ENCODE measurements around the gene IGHMBP2.
"Not testable (repeated sequence)": the region's sequence is repeated elsewhere in the genome, so short reads cannot be mapped to it uniquely, and the experiment has no call there.

IGHMBP2 gene

DNA sequence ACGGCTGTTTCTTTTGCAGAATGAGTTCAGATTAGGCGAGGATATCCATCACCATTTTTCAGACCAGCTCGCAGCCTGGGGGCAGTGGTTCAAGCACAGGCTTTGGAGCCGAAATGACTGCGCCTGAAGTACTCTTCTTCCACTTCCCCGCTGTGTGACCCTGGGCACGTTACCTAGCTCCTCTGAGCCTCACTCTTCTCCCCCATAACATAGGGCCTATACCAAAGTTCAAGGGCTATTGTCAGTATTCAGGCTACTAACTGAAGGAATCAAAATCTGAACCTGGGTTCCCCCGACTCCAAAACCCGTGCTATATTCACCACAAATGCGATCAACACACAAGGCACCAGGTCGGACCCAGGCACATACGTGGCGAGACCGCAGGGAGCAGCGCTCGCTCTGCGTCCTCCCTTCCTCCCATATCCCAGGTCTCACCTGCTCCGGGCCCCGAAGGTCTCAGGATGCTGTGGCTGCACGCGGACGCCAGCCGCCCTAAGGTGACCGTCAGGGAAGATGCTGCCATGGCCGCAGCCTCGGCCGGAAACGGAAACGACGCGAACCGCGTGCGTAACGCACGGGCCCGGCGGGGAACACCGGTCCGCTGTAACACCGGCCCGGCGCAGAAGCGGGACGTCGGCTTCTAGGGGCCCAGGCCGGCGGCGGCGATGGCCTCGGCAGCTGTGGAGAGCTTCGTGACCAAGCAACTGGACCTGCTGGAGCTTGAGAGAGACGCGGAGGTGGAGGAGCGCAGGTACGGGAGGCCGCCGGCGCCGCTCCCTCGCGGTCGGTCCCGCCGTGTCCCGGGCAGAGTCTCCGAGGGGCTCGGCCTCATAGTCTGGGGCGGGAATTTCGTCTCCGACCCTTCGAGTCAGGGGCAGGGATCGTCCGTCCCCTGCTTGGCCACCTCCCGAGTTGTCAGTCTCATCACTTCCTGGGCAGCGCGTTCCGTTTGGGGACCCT is at the start of gene IGHMBP2, which contains the start of gene MRPL21:
Gene IGHMBP2 (plus strand): TSS at position 604 of the 960 bp plus-strand sequence. CDS start 62 bp downstream, at position 666.
Gene MRPL21 (minus strand): TSS at position 545 of the 960 bp plus-strand sequence. CDS start 22 bp downstream, at position 523.
- peak; percentile 91 to 96 (median 96) for DNase-seq

DNA sequence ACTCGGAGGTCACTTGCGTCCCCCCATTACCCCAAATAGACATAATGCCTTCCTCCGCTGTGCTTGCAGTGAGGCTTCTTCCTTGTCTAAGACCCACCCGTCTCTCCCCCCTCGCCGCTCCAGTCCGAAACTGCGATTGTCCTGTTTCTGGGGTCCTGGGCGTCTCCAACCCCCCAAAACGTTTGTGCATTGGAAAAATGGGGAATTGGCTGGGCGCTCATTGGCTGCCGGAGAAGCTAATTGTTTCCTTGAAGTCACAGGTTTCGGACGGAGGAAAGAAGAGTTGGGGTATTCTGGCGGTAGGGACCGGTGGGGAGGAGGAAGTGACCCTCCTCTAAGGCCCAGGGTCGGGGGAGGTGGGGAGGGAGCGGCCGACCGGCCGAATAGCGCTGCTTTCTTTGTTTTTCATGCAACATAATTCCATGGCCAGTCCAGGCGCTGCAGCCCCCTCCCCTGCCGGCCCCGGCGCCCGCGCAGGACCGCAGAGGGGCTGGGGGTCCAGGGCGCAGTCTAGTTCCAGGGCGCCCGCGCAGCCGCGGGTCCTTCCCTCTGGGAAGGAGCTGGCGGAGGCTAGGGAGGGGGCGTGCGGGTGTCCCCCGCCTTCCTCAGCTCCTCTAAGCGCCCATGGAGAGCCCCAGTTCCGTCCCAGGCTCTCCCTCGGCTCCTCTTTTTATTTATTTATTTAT is 49.3 kb upstream of the IGHMBP2 start:
- DNase-seq = peak in 1 of 3 donors; percentile 36

DNA sequence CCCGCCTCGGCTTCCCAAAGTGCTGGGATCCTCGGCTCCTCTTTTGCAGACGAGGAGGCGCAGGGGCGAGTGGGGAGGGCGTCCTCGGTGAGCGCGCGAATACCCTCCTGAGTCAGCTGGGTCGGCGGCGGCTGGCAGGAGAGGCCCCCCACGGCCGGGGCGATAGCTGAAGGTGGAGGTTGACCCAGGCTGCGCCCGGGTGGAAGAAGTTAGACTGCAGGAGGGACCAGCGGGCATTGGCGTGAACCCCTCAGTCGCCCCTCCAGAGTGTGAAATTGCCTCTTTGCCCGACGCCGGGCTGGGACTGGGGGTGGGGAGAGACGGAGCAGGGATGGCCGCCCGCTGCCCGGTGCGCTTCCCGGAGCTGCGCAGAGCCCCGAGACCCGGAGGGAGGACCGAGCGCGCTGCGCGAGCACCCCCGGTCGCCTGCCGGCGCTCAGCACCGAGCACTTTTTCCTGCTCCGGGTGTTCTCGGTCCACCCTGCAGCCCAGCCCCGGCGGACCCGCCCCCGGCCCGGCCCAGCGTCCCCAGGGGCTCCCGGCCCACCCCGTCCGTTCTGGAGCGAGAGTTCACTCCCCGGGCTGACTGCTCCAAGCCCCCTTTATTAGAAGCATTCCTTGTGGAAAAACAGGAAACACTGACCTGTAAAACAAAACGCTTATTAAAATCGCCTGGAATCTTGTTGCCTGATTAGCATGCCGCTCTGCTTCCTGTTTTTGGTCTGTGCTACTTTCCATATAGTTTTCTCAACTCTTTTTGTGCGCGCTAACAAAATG is 48.3 kb upstream of the IGHMBP2 start:
- peak; percentile 52 to 78 (median 58) for DNase-seq

DNA sequence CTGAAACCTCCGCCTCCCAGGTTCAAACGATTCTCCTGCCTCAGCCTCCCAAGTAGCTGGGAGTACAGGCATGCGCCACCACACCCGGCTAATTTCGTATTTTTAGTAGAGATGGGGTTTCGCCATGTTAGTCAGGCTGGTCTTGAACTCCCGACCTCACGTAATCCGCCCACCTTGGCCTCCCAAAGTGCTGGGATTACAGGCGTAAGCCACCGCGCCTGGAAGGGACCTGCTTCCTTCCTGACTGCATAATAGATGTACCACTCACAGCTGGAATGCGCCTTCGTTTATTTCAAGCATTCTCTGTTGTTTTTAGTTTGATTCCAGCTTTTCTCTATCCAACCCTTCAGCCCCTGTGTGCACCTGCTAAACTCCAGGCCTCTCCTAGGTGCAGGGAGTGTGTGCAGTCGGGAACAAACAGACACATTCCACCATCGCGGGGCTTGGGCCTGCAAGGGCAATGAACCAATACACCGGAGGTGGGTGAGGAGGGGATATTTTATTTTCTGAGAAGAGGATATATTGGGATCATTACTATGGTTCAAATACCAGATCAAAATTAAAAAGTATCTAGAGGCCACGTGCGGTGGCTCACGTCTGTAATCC is 47.2 kb upstream of the IGHMBP2 start:
- DNase-seq = not testable (repeated sequence)

DNA sequence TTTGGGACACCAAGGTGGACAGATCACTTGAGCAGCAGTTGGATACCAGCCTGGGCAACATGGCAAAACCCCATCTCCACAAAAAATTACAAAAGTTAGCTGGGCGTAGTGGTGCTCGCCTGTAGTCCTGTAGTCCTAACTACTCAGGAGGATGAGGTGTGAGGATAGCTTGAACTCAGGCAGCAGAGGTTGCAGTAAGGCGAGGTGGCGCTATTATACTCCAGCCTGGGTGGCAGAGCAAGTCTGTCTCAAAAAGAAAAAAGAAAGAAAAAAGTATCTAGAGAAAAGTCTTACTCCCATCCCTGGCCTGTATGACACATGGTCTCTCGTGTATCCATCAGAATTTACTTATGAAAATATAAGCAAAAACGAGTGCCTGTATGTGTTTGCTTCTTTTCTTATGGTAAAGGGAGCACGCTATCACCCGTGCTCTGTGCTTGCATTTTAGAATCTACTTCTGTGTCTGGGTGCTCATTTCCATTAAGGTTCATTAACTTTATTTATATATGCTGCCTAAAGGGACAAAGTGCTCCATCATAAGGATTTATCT is 46.6 kb upstream of the IGHMBP2 start:
- DNase-seq = no peak

DNA sequence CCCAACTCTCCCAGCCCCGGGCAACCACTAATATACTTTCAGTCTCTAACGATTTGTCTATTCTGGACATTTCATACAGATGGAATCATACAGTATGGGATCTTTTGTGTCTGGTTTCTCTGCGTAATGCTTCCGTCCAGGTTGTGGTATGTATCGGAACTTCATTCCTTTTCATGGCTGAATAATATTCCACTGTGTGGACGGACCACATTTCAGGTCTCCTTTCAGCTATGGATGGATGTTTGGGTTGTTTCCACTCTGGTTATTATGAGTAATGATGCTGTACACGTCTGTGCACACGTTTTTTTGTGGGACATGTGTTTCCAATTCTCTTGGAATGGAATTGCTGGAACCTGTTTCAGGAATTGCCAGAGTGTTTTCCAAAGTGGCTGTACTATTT is 44.6 kb upstream of the IGHMBP2 start:
- DNase-seq = no peak

DNA sequence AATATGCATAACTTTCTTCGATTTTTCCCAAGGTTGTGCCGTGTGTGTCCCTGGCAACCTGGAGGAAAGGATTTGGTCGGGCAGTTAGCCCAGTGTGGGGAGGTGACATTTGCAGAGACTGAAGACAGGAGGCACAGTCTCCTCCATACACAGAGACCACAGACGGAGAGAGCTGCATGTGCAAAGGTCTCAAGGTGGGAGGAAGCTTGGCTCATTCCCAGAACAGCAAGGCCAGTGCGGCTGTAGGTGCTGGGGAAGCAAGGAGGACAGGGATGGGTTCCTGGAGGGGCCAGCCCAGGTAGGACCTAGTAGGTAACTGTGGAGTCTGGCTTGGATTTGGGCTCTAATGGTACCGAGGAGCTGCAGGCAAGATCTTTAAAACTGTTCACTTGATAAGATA is 41.3 kb upstream of the IGHMBP2 start:
- DNase-seq = no peak

DNA sequence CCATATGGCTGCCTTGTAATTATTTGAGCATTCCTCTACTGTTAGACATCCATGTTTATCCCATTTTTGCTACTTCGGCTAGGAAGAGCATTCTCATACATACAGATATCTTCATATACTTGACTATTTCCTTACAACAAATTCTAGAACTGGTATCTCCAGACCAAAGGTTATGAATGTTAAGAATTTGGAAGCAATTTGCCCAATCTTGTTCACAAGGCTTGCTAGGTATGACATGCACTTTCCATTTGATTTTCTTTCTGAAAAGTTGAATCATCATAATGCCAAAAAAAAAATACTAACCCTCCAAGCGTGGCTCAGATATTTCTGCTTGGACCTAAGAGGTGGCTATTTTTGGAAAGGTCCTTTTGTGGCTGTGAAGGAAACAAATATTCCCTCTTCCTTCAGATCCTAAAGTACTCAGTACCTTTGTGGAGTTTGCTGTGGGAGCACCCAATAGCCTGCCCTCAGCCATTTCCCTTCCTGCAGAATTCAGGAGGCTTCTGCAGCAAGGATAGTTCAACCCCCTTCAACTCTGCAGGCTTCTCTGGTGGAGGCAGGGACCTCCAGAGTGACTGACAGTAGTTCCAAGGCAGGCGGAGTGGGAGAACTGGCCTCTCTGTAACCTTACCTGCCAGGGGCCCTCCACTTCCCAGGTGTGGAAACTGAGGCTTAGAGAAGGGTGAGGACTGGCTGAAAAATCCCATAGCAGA is 40.0 kb upstream of the IGHMBP2 start:
- DNase-seq = no peak

DNA sequence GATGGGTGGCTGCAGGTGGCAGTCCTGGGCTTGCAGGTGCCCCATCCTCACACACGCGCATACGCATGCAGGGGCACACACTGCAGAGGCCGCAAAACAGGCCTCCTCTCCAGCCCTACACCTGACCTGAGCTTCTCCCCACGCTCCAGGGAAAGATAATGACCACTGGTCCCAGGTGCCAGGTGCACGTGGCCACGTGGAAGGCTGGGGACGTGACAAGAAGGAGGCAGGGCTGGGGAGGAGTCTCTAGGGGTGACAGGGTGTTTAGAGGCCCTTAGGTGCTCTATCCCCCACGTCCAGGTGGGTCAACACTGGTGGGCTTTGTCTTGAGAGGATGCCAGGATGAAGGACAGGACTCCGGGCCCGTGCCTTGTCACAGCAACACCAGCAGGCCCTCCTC is 38.5 kb upstream of the IGHMBP2 start:
- DNase-seq = no peak

DNA sequence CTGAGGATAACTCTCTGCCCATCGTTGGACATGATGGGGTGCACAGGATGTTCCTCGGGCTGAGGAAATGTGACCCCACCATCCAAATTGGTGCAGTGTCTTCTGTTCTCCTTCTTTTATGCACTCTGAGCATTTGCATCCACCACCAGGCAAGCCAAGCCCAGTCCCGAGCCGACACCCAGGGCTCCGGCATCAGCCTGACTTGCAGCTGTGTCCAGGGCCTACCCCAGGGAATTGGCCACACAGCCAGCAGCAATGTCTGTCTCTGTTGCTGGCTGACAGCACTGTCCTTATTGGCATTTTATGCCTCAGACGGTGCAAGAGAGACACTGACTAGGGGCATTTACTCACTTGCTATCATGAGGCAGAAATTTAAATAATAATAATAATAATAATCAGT is 36.6 kb upstream of the IGHMBP2 start:
- DNase-seq = no peak

DNA sequence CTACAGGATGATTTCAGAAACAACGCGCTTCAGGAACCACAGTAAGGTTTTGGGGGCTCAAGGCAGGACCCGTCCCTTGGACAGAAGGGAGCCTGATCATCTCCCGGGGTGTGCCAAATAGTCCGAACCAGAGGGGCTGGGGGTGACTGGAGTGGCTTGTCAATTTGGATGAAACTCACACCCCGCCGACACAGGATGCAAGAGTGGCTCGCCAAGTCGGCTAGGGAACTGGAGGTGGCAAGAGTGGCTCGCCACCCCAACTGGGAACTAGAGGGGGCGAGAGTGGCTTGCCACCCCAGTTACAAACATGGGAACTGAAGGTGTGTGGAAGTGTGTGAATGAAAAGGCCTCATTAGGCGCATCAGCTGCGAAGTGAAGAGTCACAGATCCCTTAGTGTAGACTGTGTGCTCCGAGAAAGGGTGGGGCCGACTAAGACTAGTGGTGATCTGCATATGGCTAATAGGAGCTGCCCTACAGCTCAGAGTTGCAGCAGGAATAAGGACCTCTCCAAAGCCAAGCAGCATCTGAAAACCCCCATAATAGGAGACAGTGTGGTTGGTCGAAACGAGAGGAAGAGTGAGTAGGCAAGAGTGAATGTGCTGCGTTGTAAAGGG is 35.4 kb upstream of the IGHMBP2 start:
- DNase-seq = no peak

DNA sequence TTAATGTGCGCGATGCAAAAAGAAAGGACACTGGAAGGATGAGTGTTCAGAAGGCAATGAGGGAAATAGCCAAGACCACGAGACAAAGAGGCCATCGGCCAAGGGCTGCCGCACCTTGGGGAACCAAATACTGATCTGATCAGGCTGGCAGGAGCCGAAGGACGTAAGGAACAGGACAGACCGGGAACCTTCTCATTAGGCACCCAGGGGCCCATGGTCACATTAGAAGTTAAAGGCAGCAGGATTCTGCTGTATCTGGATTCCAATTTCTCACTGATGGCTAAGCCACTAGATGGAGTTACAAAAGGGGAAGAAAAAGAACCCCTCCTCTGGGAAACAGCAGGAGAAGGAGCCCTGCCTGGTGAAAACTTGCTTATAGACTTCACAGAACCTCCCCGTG is 33.2 kb upstream of the IGHMBP2 start:
- DNase-seq = peak; percentile 12 to 26 (median 22)

DNA sequence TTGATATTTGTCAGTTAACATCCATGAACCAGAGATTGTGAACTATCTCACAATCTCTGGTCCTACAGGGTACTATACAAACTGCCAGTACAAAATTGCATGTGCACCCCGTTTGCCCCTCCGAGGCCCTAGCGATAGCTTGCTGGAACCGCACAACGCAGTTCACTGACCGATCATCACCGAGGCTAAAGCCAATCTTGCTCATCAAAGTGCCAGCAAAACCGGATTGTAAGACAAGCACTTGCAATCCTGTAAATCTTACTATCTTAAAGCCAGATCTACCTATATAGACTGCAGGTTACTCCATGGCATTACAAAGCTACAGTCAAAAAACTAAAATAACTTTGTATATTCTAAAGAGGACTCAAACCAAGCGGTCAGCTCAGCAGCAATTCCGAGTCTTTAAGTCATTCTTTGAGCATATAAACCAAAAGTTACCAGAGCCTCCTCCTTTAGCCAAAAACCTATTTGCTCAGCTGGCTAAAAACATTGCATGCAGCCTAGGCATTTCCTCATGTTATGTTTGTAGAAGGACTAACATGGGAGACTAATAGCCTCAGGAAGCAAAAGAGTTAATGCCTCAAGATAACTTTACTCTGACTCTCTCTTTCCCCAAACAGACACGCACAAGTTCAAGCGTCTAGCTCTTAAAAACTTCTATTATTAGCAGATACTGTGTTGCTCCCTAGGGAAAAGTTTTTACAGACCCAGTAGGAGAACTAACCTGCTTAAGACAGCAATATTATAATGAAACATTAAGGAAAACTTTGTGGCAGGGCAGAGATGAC is 31.3 kb upstream of the IGHMBP2 start:
- DNase-seq = no peak

DNA sequence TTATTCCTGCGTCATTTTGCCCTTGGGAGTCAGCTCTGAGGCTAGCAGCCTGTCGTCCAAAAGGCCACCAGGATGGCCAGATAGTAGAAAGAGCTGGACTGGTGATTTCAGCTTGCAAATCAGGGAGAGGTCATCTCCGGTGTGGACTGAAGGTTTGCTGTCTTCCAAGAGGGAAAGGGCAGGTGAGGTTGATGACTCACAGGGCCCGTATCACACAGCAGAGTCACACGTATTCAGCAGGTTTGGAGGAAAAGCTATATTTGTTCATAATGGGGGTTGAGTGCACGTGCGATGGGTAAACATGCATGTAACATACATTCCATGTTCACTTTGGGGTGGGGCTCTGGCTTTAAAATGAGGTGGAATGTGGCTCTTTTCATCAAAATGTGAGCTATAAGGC is 25.7 kb upstream of the IGHMBP2 start:
- no peak for DNase-seq

DNA sequence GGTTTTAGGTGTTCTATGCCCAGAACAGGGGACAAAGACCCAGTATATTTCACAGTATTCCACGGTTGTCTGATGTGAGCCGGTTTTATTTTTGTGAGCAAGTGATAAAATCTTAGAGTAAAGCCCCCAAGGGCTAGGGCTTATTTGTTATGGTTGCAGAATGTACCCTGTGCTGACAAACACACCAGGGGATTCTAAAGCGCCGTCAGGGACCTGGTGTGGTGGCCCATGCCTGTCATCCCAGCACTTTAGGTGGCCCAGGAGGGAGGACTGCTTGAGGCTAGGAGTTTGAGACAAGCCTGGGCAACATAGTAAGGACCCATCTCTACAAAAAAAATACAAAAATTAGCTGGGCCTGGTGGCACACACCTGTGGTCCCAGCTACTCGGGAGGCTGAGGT is 22.8 kb upstream of the IGHMBP2 start:
- DNase-seq = no peak

DNA sequence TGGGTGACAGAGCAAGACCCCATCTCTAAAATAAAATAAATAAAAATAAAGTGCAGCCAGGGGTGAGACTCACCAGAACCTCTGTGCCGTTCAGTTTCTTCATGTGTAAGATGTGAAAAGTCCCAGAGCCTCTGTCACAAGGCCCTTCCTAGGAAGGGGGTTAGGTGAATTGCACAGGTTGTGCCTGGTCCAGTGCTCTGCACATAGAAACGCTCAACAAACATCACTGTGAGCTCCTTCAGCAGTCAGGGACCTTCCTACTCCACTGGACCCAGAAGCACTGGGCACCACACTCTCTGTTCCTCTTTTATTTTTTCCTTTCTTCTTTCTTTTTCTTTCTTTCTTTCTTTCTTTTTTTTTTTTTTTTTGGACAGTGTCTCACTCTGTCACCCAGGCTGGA is 22.4 kb upstream of the IGHMBP2 start:
- DNase-seq = no peak

DNA sequence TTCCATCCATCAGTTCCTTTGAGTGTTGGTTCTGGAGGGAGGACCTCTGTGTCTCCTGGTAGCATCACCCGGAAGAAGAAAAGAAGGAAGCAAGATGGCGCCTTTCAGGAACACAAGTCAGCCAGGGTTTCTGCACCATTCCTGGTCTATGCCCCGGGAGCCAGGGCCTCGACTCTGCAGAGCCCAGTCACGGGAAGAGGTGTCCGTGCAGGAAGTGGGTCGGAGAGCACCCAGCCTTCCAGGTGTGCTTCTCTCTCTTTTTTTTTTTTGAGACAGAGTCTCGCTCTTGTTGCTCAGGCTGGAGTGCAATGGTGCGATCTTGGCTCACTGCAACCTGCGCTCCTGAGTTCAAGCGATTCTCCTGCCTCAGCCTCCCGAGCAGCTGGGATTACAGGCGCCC is 21.3 kb upstream of the IGHMBP2 start:
- no peak for DNase-seq

DNA sequence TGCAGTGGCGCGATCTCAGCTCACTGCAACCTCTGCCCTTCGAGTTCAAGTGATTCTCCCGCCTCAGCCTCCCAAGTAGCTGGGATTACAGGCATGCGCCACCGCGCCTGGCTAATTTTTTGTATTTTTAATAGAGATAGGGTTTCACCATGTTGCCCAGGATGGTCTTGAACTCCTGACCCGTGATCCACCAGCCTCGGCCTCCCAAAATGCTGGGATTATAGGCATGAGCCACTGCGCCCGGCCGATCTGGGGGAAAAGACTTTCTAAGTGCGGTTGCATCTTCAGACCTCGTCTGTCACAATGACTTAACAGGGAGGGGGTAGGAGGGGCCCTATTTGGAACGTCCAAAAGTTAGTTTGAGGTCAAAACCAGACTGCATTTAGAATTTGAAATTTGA is 18.9 kb upstream of the IGHMBP2 start:
- not testable (repeated sequence) for DNase-seq

DNA sequence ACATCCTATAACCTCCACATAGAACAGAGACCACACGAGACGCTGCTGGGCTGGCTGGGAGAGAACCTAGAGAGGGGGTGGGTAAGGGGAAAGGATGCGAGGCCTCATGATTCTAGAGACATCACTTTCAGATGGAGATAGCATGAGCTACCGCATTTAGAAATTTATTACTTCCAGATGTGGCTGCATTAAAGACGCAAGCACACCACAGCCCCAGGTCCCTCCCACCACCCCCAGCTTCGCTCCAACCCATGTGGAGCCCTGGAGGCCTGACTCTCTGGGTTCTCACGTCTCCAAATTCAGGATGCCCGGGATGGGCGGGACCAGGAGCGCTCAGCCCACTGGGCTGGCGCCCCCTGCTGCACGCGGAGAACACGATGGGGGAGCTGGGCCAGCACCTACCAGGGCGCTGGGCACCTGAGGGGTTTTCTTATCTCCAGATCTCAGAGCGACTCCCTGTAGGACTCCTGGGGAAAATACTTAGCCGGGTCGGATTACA is 13.7 kb upstream of the IGHMBP2 start:
- DNase-seq = peak in 1 of 3 donors; percentile 24

Measured in suppressor macrophage treated with lipopolysaccharide for 1 hour (primary cell).